ENCODE results near the gene S100A14. TPM values are rescaled to one million over a fixed set of nuclear protein-coding genes. Genes with fewer than 3 reads are reported as not detected.

Gene S100A14
- total and polyA plus RNA-seq, 2 of the 13 experiments (the other 11 are each of a cell fraction or from before 2014, with no cell fraction given) = 1.4 to 7.7 TPM

DNA sequence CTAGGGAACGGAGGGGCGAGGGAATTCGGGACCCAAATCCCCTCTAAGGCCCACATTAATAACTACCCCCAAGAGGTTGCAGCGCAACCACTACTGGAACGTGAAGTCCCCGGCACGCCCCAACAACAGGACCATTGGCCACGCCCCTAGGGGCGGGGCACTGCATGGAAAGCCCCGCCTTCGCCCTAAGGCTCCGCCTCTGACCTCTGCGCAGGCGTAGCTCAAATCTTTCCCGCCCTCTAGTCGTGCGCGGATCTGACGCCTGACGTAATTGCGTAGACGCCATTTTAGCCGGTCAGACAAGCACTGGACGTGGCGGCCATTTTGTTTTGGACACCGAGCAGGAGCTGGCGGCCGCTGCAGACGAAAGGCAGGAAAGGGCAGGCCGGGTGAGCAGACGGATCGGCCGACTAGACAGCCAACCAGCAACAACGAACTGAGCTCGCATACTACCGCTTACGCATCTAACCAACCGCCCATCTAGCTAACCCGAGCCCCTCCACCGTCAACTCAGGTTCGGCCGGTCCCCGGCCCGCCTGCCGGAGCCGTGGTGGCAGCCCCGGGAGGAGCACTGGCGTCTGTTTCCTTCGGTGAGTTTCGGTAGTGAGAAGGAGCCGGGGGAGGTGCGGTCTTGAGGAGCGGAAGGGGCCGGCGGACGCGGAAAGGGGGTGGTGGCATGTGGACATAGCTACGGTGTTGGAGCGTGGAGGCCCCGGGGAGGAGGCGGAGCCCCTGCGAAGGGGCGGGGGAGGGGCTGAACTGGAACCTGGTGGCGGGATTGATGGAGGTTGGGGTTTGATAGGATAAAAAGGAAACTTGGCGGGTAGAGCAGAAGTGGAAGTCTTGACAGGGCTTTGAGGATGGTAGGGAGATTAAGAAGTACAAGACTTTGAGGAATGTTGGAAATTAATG is 17.9 kb upstream of the S100A14 start, which contains the start of gene CHTOP (continued):
- TF ChIP-seq, protein P1, sequence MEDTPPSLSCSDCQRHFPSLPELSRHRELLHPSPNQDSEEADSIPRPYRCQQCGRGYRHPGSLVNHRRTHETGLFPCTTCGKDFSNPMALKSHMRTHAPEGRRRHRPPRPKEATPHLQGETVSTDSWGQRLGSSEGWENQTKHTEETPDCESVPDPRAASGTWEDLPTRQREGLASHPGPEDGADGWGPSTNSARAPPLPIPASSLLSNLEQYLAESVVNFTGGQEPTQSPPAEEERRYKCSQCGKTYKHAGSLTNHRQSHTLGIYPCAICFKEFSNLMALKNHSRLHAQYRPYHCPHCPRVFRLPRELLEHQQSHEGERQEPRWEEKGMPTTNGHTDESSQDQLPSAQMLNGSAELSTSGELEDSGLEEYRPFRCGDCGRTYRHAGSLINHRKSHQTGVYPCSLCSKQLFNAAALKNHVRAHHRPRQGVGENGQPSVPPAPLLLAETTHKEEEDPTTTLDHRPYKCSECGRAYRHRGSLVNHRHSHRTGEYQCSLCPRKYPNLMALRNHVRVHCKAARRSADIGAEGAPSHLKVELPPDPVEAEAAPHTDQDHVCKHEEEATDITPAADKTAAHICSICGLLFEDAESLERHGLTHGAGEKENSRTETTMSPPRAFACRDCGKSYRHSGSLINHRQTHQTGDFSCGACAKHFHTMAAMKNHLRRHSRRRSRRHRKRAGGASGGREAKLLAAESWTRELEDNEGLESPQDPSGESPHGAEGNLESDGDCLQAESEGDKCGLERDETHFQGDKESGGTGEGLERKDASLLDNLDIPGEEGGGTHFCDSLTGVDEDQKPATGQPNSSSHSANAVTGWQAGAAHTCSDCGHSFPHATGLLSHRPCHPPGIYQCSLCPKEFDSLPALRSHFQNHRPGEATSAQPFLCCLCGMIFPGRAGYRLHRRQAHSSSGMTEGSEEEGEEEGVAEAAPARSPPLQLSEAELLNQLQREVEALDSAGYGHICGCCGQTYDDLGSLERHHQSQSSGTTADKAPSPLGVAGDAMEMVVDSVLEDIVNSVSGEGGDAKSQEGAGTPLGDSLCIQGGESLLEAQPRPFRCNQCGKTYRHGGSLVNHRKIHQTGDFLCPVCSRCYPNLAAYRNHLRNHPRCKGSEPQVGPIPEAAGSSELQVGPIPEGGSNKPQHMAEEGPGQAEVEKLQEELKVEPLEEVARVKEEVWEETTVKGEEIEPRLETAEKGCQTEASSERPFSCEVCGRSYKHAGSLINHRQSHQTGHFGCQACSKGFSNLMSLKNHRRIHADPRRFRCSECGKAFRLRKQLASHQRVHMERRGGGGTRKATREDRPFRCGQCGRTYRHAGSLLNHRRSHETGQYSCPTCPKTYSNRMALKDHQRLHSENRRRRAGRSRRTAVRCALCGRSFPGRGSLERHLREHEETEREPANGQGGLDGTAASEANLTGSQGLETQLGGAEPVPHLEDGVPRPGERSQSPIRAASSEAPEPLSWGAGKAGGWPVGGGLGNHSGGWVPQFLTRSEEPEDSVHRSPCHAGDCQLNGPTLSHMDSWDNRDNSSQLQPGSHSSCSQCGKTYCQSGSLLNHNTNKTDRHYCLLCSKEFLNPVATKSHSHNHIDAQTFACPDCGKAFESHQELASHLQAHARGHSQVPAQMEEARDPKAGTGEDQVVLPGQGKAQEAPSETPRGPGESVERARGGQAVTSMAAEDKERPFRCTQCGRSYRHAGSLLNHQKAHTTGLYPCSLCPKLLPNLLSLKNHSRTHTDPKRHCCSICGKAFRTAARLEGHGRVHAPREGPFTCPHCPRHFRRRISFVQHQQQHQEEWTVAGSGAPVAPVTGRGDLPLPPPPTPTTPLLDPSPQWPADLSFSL (CRISPR knock-in tag; IDR thresholded peaks at IDR 0.05) = no peak
- TF ChIP-seq KAT7 (CRISPR knock-in tag; IDR thresholded peaks at IDR 0.05; ENCODE audit: borderline replicate concordance) = no peak; the same call in 1 of the 2 replicates
- TF ChIP-seq KAT2B (IDR thresholded peaks at IDR 0.05; ENCODE audit: borderline replicate concordance, low read depth, low read length) = no peak
- TF ChIP-seq, protein P2, sequence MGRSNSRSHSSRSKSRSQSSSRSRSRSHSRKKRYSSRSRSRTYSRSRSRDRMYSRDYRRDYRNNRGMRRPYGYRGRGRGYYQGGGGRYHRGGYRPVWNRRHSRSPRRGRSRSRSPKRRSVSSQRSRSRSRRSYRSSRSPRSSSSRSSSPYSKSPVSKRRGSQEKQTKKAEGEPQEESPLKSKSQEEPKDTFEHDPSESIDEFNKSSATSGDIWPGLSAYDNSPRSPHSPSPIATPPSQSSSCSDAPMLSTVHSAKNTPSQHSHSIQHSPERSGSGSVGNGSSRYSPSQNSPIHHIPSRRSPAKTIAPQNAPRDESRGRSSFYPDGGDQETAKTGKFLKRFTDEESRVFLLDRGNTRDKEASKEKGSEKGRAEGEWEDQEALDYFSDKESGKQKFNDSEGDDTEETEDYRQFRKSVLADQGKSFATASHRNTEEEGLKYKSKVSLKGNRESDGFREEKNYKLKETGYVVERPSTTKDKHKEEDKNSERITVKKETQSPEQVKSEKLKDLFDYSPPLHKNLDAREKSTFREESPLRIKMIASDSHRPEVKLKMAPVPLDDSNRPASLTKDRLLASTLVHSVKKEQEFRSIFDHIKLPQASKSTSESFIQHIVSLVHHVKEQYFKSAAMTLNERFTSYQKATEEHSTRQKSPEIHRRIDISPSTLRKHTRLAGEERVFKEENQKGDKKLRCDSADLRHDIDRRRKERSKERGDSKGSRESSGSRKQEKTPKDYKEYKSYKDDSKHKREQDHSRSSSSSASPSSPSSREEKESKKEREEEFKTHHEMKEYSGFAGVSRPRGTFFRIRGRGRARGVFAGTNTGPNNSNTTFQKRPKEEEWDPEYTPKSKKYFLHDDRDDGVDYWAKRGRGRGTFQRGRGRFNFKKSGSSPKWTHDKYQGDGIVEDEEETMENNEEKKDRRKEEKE (IDR thresholded peaks at IDR 0.05) = no peak
- TF ChIP-seq, protein P3, sequence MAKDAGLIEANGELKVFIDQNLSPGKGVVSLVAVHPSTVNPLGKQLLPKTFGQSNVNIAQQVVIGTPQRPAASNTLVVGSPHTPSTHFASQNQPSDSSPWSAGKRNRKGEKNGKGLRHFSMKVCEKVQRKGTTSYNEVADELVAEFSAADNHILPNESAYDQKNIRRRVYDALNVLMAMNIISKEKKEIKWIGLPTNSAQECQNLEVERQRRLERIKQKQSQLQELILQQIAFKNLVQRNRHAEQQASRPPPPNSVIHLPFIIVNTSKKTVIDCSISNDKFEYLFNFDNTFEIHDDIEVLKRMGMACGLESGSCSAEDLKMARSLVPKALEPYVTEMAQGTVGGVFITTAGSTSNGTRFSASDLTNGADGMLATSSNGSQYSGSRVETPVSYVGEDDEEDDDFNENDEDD (CRISPR knock-in tag; IDR thresholded peaks at IDR 0.05; ENCODE audit: borderline replicate concordance) = peak; percentile 95
- TF ChIP-seq, protein P4, sequence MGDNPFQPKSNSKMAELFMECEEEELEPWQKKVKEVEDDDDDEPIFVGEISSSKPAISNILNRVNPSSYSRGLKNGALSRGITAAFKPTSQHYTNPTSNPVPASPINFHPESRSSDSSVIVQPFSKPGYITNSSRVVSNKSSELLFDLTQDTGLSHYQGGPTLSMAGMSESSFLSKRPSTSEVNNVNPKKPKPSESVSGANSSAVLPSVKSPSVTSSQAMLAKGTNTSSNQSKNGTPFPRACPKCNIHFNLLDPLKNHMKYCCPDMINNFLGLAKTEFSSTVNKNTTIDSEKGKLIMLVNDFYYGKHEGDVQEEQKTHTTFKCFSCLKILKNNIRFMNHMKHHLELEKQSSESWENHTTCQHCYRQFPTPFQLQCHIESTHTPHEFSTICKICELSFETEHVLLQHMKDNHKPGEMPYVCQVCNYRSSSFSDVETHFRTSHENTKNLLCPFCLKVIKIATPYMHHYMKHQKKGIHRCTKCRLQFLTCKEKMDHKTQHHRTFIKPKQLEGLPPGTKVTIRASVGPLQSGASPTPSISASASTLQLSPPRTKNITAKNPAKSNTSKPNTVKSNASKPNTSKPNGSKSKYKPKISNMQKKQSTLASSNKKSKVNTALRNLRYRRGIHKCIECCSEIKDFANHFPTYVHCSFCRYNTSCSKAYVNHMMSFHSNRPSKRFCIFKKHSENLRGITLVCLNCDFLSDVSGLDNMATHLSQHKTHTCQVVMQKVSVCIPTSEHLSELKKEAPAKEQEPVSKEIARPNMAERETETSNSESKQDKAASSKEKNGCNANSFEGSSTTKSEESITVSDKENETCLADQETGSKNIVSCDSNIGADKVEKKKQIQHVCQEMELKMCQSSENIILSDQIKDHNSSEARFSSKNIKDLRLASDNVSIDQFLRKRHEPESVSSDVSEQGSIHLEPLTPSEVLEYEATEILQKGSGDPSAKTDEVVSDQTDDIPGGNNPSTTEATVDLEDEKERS (CRISPR knock-in tag; IDR thresholded peaks at IDR 0.05) = peak; percentile 80; the same call in 1 of the 2 replicates
- TF ChIP-seq NFKB2 (CRISPR knock-in tag; IDR thresholded peaks at IDR 0.05; ENCODE audit: borderline replicate concordance) = no peak; the same call in 1 of the 2 replicates
- no peak for TF ChIP-seq ZBTB7A (CRISPR knock-in tag; IDR thresholded peaks at IDR 0.05)
- TF ChIP-seq, protein P5, sequence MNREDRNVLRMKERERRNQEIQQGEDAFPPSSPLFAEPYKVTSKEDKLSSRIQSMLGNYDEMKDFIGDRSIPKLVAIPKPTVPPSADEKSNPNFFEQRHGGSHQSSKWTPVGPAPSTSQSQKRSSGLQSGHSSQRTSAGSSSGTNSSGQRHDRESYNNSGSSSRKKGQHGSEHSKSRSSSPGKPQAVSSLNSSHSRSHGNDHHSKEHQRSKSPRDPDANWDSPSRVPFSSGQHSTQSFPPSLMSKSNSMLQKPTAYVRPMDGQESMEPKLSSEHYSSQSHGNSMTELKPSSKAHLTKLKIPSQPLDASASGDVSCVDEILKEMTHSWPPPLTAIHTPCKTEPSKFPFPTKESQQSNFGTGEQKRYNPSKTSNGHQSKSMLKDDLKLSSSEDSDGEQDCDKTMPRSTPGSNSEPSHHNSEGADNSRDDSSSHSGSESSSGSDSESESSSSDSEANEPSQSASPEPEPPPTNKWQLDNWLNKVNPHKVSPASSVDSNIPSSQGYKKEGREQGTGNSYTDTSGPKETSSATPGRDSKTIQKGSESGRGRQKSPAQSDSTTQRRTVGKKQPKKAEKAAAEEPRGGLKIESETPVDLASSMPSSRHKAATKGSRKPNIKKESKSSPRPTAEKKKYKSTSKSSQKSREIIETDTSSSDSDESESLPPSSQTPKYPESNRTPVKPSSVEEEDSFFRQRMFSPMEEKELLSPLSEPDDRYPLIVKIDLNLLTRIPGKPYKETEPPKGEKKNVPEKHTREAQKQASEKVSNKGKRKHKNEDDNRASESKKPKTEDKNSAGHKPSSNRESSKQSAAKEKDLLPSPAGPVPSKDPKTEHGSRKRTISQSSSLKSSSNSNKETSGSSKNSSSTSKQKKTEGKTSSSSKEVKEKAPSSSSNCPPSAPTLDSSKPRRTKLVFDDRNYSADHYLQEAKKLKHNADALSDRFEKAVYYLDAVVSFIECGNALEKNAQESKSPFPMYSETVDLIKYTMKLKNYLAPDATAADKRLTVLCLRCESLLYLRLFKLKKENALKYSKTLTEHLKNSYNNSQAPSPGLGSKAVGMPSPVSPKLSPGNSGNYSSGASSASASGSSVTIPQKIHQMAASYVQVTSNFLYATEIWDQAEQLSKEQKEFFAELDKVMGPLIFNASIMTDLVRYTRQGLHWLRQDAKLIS (CRISPR knock-in tag; IDR thresholded peaks at IDR 0.05) = no peak

Measured in HepG2 (cell line).